GM21423 (cell line): ENCODE data around the gene LRBA.
"Not testable (repeated sequence)": the region's sequence is repeated elsewhere in the genome, so short reads cannot be mapped to it uniquely, and the experiment has no call there.

Source experiments
- ATAC-seq: cut with Tn5 transposase; IDR thresholded peaks from one replicate; pipeline ENCODE4 v1.9.1; 2021; ENCODE audit warnings: mild to moderate bottlenecking, moderate library complexity; ENCODE audit not compliant: unreplicated experiment

LRBA gene

DNA sequence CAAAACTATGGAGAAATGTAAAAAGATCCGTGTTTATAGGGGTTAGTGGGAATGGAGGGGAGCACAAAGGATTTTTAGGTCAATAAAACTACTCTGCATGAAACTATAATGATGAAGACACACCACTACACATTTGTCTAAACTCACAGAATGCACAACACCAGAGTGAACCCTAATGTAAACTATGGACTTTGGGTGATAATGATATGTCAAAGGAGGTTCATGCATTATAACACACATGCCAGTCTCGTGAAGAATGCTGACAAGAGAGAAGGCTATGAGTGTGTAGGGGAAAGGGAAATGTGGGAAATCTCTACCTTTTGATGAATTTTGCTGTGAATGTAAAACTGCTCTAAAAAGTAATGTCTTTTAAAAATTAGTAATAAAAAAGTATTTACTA lies 249.9 kb downstream of the LRBA start:
- no peak for ATAC-seq

GRCh38 chr4:150751648-150752047 lies 263.4 kb downstream of the LRBA start:
- ATAC-seq = no peak

DNA sequence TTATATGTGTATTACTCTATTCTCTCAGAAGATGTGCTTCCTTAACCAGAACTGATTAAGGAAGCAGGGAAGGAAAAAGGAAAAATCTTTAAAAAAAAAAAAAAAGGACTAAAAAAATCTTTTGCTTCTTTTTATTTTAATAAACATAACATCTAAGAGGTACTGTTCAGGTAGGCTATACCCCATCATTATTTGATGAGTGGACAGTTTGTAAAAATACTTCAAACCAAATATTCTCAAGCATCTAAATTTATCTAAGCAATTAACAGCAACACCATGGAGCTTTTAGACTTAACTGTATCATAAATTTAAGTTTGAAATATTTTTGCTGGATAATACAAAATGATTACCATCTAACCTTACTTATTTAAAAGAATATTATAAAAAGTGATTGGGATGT lies 264.3 kb downstream of the LRBA start:
- no peak for ATAC-seq

DNA sequence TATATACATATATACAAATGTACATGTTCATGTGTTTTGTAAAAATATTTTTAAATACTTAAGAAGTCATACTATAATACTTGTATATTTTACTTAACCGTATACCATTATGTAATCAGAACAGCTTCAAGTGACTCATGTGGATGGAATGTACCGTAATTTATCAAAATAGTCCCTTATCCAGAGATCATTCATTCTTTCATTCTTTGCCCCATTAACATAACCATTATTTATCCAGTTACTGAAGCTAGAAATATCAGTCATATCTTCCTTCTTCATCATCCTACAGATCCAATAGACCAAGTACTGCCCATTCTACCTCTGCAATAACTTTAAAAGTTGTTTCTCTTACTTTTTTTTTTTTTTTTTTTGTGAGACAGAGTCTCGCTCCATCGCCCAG lies 268.9 kb downstream of the LRBA start:
- ATAC-seq = no peak

GRCh38 chr4:150744570-150744969 lies 270.5 kb downstream of the LRBA start:
- ATAC-seq = no peak

DNA sequence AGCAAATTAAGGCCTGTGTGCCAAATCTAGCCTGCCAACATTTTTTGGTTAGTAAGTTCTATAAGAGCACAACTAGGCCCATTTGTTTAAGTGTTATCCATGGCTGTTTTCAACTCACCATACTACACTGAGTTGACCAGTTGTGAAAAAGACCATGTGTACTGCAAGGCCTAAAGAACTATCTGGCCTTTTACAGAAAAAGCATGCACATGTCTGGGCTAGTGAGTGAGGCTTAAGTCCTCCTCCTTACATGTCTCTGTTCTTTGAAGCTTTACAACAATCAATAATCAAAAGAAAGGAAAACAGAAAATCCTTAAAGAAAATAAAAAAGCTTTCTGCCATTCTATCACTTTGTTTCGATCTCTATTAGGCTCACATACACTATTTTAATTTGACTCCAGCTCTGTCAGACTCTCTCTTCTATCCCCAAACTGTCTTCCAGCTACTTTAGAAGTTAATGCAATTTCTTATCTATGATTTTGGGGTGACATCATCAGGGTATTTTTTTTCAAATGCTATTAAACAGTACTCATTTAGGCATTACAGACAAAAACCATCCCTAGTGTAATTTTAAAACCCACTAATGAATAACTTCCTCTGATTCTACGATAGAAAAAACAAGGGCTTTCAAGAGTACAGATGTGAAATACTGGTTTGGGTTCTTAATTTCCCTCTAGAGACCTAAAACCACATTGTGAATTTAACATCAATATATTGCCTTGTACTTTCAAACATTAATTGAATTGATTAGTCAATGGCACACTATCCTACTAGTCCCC lies 271.3 kb downstream of the LRBA start:
- ATAC-seq = no peak

DNA sequence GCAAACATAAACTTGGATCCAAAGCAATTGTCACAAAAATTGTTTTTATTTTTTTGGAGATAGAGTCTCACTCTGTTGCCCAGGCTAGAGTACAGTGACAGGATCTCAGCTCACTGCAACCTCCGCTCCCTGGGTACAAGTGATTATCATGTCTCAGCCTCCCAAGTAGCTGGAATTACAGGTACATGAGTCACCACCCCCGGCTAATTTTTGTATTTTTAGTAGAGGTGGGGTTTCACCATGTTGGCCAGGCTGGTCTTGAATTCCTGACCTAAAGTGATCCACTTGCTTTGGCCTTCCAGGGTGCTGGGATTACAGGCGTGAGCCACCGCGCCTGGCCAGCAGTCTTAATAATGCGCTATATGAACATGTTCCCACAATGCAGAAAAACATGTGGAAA lies 272.2 kb downstream of the LRBA start:
- ATAC-seq = not testable (repeated sequence)

DNA sequence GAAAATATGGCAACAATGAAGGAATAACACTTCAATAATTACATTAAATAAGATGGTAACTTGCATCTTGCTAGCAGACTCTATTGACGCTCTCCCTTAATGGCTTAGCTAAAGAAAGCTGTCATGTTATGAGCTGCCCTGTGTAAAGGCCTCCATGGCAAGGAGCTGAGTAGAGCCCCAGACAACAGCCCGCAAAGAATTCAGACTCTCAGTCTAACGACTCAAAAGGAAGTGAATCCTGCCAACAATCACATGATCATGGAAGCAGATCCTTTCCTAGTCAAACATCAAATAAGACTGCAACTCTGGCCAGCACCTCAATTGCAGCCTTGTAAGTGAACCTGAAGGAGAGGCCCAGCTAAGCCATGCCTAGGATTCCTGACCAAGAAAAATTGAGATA lies 275.5 kb downstream of the LRBA start:
- no peak for ATAC-seq

DNA sequence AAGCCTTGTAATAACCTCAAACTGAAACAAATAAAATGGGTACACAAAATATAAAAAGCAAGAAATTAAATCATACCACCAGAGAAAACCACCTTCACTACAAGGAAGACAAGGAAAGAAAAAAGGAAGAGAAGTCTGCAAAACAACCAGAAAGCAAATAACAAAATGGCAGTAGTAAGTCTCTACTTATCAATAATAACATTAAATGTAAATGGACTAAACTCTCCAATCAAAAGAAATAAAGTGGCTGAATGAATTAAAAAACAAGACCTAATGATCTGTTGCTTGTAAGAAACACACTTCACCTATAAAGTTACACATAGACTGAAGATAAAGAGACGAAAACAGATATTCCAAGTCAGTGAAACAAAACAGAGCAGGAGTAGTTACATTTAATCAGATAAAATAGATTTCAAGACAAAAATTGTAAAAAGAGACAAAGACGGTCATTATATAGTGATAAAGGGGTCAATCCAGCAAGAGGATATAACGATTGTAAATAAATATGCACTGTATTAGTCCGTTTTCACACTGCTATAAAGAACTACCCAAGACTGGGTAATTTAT lies 289.0 kb downstream of the LRBA start:
- no peak for ATAC-seq

GRCh38 chr4:150723727-150724411 lies 291.2 kb downstream of the LRBA start:
- ATAC-seq = no peak

- ATAC-seq = no peak
Observed at GRCh38 chr4:150722908-150723362, 292.1 kb downstream of the LRBA start.

- no peak for ATAC-seq
Observed at GRCh38 chr4:150720973-150721518, 294.0 kb downstream of the LRBA start.

- ATAC-seq = no peak
Observed at GRCh38 chr4:150717952-150718351, 297.1 kb downstream of the LRBA start.

- ATAC-seq = no peak
Observed at GRCh38 chr4:150714462-150715438, 300.3 kb downstream of the LRBA start.

- ATAC-seq = no peak
Observed at GRCh38 chr4:150713251-150713650, 301.8 kb downstream of the LRBA start.

DNA sequence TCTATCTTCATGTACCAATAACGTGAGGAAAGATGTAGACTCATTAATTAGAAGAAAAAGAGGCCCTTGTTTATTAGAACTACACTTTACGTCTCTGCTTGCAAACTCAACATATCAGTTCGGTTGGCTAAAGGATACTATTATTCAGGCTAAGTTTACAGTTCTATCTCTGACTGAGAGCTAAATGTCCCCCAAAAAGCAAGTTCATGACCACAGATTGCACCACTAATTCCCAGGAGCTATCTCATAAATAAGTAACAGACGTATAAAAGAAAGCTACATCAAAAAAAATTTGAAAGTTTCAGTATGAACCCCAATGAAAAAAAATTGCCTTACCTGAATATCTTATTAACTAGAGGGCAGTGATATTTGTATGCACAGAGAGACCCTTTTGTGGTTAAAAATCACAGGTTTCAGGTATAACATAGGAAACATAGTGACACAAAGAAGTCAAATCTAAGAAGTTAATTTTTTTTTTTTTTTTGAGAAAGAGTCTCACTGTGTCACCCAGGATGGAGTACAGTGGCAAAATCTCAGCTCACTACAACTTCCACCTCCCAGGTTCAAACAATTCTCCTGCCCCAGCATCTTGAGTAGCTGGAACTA lies 304.2 kb downstream of the LRBA start:
- ATAC-seq = no peak

DNA sequence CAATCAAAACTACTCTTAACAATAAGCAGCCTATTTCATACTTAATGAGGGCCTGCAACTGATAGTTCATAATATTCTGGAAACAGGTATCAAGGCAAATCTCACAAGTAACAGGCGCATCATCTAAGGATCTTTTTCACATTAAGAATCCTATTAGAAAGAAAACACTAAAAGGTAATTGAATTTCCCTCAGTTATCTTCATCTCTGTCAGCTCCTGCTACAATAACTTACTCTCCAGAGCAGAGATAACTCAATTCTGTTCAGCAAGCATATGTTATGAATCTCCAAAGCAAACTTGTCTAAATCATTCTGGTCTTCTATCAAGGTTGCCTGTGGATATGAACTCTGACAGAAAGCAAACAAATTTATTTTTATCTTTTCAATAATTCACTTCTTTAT lies 307.1 kb downstream of the LRBA start:
- no peak for ATAC-seq

GRCh38 chr4:150699599-150699998 lies 315.5 kb downstream of the LRBA start:
- no peak for ATAC-seq

DNA sequence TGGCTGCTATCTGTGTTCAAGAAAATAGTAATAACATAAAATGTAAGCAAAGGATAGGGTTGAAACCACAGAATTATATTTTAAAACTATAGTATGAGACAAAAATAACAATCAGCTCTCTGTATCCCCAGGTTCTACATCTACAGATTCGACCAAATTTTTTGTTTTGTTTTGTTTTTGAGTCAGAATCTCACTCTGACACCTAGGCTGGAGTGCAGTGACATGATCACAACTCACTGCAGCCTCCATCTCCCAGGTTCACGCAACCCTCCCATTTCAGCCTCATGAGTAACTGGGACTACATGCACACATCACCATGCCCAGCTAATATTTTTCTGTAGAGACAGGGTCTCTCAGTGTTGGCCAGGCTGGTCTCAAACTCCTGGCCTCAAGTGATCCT lies 319.9 kb downstream of the LRBA start:
- no peak for ATAC-seq

DNA sequence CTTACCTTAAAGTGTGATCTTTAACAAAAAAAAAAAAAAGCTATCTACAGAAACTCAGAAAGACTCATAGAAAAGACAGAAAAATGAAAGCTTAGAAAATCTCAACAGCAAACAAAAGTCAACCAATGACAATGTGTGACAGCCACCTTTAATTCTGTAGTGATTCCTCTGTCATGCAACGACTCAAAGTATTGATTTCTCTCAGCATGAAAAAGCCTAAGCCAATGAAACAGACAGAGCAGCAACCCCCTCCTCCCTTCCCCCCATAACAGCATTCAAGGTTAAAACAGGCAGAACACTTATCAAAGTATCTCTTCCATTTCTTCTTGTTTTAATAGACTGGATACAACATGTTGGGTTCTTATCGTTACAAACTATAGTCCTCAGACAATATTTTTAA lies 320.6 kb downstream of the LRBA start:
- ATAC-seq = no peak
